HG03025 (cell line): ENCODE results near the gene BRMS1.
"Not testable (repeated sequence)": the region's sequence is repeated elsewhere in the genome, so short reads cannot be mapped to it uniquely, and the experiment has no call there.

Source experiments
- ATAC-seq: cut with Tn5 transposase; IDR thresholded peaks from one replicate; pipeline ENCODE4 v1.9.1; 2021; ENCODE audit warnings: mild to moderate bottlenecking, moderate library complexity; ENCODE audit not compliant: unreplicated experiment, low FRiP score

The BRMS1 gene

GRCh38 chr11:66326261-66327111 is 18.4 kb downstream of the BRMS1 start:
- no peak for ATAC-seq

GRCh38 chr11:66325263-66325671 is 19.6 kb downstream of the BRMS1 start:
- no peak for ATAC-seq

GRCh38 chr11:66324664-66325063 is 20.2 kb downstream of the BRMS1 start:
- no peak for ATAC-seq

- no peak for ATAC-seq
Observed at GRCh38 chr11:66323684-66324083, 21.2 kb downstream of the BRMS1 start.

- no peak for ATAC-seq
Observed at GRCh38 chr11:66322732-66323427, 22.0 kb downstream of the BRMS1 start.

GRCh38 chr11:66321606-66322005 is 23.3 kb downstream of the BRMS1 start:
- no peak for ATAC-seq

GRCh38 chr11:66320748-66321147 is 24.2 kb downstream of the BRMS1 start:
- not testable (repeated sequence) for ATAC-seq

GRCh38 chr11:66320289-66320688 is 24.6 kb downstream of the BRMS1 start:
- not testable (repeated sequence) for ATAC-seq

GRCh38 chr11:66318600-66318970 is 26.3 kb downstream of the BRMS1 start:
- no peak for ATAC-seq

GRCh38 chr11:66317723-66318599 is 26.9 kb downstream of the BRMS1 start:
- no peak for ATAC-seq

- ATAC-seq: no peak
Observed at GRCh38 chr11:66317322-66317722, 27.6 kb downstream of the BRMS1 start.

- no peak for ATAC-seq
Observed at GRCh38 chr11:66316849-66317251, 28.1 kb downstream of the BRMS1 start, which contains the start of gene CD248. TSS of gene CD248 (minus strand) at chr11:66317044. CDS start at chr11:66317027, 17 bp downstream.

- no peak for ATAC-seq
Observed at GRCh38 chr11:66315921-66316811, 28.7 kb downstream of the BRMS1 start.

- ATAC-seq: no peak
Observed at GRCh38 chr11:66315498-66315885, 29.4 kb downstream of the BRMS1 start.

- ATAC-seq: no peak
Observed at GRCh38 chr11:66314561-66315497, 30.1 kb downstream of the BRMS1 start.

GRCh38 chr11:66314186-66314501 is 30.8 kb downstream of the BRMS1 start:
- ATAC-seq: no peak

GRCh38 chr11:66313321-66314185 is 31.4 kb downstream of the BRMS1 start:
- no peak for ATAC-seq
